ENCODE data around the gene CWH43.

The CWH43 gene

DNA sequence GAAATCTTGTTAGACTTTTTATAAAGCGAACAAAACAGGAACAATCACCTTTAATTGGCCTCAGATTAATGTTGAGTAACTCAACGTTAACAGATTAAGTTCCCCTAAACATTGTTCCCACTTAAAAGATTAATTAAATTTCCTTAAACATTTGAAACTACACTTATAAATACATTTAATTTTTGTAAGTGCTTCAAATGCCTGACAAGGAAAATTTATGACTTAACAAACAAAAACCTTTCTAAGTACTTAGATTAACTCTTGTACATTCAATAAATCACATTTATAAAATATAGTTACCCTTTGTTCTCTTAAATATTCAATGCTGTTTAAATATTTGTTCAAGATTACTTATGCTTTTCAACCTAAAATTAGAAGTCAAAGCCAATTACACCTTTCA, 40.1 kb upstream of the CWH43 start:
- H3K27ac ChIP-seq = no peak overlapping the region
- TF ChIP-seq, protein P1, sequence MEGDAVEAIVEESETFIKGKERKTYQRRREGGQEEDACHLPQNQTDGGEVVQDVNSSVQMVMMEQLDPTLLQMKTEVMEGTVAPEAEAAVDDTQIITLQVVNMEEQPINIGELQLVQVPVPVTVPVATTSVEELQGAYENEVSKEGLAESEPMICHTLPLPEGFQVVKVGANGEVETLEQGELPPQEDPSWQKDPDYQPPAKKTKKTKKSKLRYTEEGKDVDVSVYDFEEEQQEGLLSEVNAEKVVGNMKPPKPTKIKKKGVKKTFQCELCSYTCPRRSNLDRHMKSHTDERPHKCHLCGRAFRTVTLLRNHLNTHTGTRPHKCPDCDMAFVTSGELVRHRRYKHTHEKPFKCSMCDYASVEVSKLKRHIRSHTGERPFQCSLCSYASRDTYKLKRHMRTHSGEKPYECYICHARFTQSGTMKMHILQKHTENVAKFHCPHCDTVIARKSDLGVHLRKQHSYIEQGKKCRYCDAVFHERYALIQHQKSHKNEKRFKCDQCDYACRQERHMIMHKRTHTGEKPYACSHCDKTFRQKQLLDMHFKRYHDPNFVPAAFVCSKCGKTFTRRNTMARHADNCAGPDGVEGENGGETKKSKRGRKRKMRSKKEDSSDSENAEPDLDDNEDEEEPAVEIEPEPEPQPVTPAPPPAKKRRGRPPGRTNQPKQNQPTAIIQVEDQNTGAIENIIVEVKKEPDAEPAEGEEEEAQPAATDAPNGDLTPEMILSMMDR (IDR thresholded peaks at IDR 0.05) = no peak
- no peak for TF ChIP-seq ZFX (IDR thresholded peaks at IDR 0.05; ENCODE audit: borderline replicate concordance)

DNA sequence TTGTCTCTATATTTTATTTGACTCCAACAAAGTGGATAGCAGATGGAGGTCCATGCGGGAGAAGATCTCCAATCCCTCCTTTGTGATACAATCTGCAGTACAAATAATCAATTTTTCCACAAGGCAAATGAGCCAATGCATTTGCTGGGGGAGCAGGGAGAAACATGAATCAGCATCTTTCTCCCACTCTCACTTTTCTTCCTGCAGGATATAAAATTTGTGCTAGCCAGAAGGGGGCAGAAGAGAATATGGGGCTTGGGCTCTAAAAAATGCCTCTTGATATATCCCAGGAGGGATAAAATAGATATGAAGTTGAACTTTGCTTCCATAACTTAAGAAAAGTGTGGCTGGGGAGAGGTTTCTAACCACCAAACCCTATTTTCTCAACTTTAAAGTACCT, 38.3 kb upstream of the CWH43 start:
- no peak overlapping the region for H3K27ac ChIP-seq
- TF ChIP-seq, protein P1 (IDR thresholded peaks at IDR 0.05) = no peak
- TF ChIP-seq ZFX (IDR thresholded peaks at IDR 0.05; ENCODE audit: borderline replicate concordance) = no peak

DNA sequence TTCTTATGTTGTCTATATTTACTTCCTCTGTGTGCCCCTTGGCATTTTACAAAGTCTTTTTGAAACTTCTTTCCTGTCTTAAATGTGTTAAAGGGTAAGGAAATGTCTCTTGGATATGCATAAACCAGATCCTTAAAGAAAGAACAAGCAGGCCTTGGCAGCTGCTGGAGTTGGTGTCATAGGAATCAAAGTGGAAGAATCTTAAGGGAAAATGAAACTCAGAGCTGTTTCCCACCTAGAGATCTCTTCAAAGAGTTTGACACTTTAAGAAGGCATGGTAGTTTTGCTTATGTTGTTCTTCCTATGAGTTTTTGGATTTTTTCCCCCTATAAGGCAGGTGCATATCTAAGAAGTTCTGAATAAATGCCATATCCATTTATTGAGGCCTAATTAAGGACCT, 37.0 kb upstream of the CWH43 start:
- TF ChIP-seq ZFX (IDR thresholded peaks at IDR 0.05; ENCODE audit: borderline replicate concordance) = no peak
- TF ChIP-seq, protein P1 (IDR thresholded peaks at IDR 0.05) = no peak

DNA sequence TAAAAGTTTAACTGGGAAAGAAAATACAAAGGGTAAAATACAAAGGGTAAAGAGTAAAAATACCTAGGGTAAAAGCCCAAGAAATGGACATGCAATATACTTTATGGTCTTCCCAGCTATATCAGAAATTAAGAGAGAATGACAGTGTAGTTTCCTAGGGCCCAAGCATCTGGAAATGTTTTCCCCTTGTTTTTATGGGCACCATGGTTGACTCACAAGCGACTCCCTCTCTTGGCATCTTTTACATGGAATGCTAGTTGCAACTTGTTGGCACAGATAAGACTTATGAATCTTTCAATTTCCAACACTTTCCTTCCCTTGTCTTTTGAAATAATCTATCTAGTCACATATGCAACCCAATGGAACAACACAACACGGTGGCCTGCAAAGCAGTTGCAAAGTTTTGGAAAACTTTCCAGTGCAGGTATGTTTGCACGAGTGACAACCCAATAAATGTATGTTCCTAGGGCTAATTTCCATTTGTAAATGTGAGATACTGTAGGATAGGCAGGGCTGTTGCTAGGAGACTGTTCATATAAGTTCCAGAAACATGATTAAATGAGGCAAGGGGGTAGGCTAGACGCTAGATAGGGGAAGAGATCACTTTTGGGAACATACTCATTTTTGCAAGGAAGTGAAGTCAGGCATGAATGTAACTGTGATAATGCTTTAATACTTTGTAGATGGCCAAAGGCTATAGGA, 36.4 kb upstream of the CWH43 start:
- H3K27ac ChIP-seq = no peak overlapping the region
- TF ChIP-seq, protein P1 (IDR thresholded peaks at IDR 0.05) = no peak
- TF ChIP-seq ZFX (IDR thresholded peaks at IDR 0.05; ENCODE audit: borderline replicate concordance) = no peak

More for the DNA sequence above, 37.0 kb upstream of the CWH43 start:
- no peak overlapping the region for H3K27ac ChIP-seq

DNA sequence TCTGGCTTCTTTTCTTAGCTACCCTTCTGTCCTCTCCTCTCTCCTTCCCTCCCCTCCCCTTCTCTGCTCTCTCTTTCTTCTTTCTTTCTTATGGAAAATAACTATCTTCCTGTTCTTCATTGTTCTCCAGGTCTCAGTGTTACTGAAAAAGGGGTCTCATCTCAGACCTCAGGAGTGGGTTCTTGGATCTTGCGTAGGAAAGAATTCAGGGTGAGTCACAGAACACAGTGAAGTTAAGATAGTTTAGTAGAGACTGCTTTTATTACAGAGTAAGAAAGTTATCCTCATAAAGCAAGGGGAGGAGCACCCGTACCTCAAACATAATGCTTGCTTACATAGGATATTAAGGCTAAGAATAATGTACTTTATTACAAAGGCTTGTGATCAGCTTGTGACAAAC, 31.8 kb upstream of the CWH43 start:
- no peak for TF ChIP-seq ZFX (IDR thresholded peaks at IDR 0.05; ENCODE audit: borderline replicate concordance)
- TF ChIP-seq, protein P1 (IDR thresholded peaks at IDR 0.05) = no peak
- peak overlapping the region; percentile 26; the same call in 1 of the 2 replicates for H3K27ac ChIP-seq

DNA sequence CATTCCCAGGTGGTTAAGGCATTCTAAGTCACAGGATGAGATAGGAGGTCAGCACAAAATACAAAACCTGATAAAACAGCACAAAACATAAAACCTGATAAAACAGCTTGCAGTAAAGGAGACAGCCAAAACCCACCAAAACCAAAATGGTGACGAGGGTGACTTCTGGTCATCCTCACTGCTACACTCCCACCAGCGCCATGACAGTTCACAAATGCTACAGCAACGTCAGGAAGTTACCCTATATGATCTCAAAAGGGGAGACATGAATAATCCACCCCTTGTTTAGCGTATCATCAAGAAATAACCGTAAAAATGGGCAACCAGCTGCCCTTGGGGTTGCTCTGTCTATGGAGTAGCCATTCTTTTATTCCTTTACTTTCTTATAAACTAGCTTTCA, 28.7 kb upstream of the CWH43 start:
- peak overlapping the region; percentile 52 for H3K27ac ChIP-seq

DNA sequence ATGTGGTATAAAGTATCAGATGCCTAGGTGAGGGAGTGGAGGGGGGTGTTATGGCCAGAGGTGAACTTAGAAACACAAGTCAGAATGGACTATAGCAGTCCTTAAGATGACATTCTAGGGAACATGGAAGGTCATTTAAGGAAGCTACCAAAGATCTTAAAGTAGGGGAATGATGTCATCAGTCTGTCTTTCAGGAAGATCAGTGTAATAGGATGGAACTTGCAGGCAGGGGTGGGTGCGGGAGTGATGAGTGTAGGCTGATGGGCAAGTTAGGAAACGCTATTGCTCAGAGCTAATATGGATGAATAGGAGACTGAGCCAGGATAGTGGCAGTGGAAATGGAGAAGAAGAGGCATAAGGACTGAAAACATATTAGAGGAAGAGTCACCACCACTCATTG, 27.5 kb upstream of the CWH43 start:
- H3K27ac ChIP-seq = peak overlapping the region; percentile 52
- no peak for TF ChIP-seq ZFX (IDR thresholded peaks at IDR 0.05; ENCODE audit: borderline replicate concordance)
- TF ChIP-seq, protein P1 (IDR thresholded peaks at IDR 0.05) = no peak

Data from 22Rv1 (cell line).